HepG2 (cell line): ENCODE measurements around the gene TNFRSF6B. TPM values are rescaled to one million over a fixed set of nuclear protein-coding genes. Genes with fewer than 3 reads are reported as not detected.

ENCODE experiments used
- CAMTA2 ChIP-seq: sonication (generic); formaldehyde crosslinking; IDR thresholded peaks from 2 replicates; pipeline ENCODE4 v1.4.0; 2020; ENCODE audit warnings: mild to moderate bottlenecking, missing genetic modification reagents, borderline replicate concordance
- EED ChIP-seq: sonication (generic); formaldehyde crosslinking; IDR thresholded peaks from 2 replicates; pipeline ENCODE4 v1.5.0; 2020; ENCODE audit warnings: mild to moderate bottlenecking, missing genetic modification reagents
- EHMT2 ChIP-seq: fragments of 200-600 bp; sonication (generic); IDR thresholded peaks from 2 replicates; pipeline ENCODE4 v1.7.0; 2017; ENCODE audit warnings: antibody characterized with exemption, low read depth, low read length, borderline replicate concordance
- FOSL1 ChIP-seq: sonication (generic); formaldehyde crosslinking; IDR thresholded peaks from 2 replicates; pipeline ENCODE4 v1.9.0; 2021; ENCODE audit warnings: missing genetic modification reagents, borderline replicate concordance
- GABPA ChIP-seq, 2 experiments: IDR thresholded peaks; 2 replicates each; pipeline ENCODE4 v1.6.1; 2011 to 2016; ENCODE audit warnings: low read depth in 2 of 2, low read length in 1 of 2, missing biosample characterization in 1 of 2, missing genetic modification characterization in 1 of 2
- KDM5A ChIP-seq: fragments of 200-600 bp; sonication (generic); IDR thresholded peaks from 2 replicates; pipeline ENCODE4 v1.7.0; 2018; ENCODE audit warnings: antibody characterized with exemption, mild to moderate bottlenecking, low read length, borderline replicate concordance
- MTA3 ChIP-seq: sonication (generic); formaldehyde crosslinking; IDR thresholded peaks from 2 replicates; pipeline ENCODE4 v1.4.0; 2020; ENCODE audit warnings: missing genetic modification reagents
- MTERF4 ChIP-seq: sonication (generic); formaldehyde crosslinking; IDR thresholded peaks from 2 replicates; pipeline ENCODE4 v1.8.0; 2023; ENCODE audit warnings: mild to moderate bottlenecking, missing genetic modification reagents
- NCOA2 ChIP-seq: sonication (generic); formaldehyde crosslinking; IDR thresholded peaks from 2 replicates; pipeline ENCODE4 v1.8.0; 2022; ENCODE audit warnings: inconsistent platforms
- NFE2 ChIP-seq: sonication (generic); formaldehyde crosslinking; IDR thresholded peaks from 2 replicates; pipeline ENCODE4 v1.4.0; 2020; ENCODE audit warnings: missing genetic modification reagents
- NPAS2 ChIP-seq: sonication (generic); formaldehyde crosslinking; IDR thresholded peaks from 2 replicates; pipeline ENCODE4 v1.8.0; 2022; ENCODE audit warnings: mild to moderate bottlenecking, missing genetic modification reagents, borderline replicate concordance
- NR2C2 ChIP-seq: sonication (generic); formaldehyde crosslinking; IDR thresholded peaks from 2 replicates; pipeline ENCODE4 v1.4.0; 2020; ENCODE audit warnings: missing genetic modification reagents, mild to moderate bottlenecking, moderate library complexity, borderline replicate concordance
- ZFP90 ChIP-seq: sonication (generic); formaldehyde crosslinking; IDR thresholded peaks from 2 replicates; pipeline ENCODE4 v1.8.0; 2022; ENCODE audit warnings: missing genetic modification reagents, mild to moderate bottlenecking, inconsistent platforms, borderline replicate concordance
- ZFP91 ChIP-seq: sonication (generic); formaldehyde crosslinking; IDR thresholded peaks from 2 replicates; pipeline ENCODE4 v1.9.0; 2022; ENCODE audit warnings: missing genetic modification reagents, mild to moderate bottlenecking, borderline replicate concordance
- ZNF253 ChIP-seq: sonication (generic); formaldehyde crosslinking; IDR thresholded peaks from 2 replicates; pipeline ENCODE4 v1.8.0; 2022; ENCODE audit warnings: mild to moderate bottlenecking, missing genetic modification reagents, borderline replicate concordance
- ZNF512 ChIP-seq: sonication (generic); formaldehyde crosslinking; IDR thresholded peaks from 2 replicates; pipeline ENCODE4 v1.4.0; 2020; ENCODE audit warnings: mild to moderate bottlenecking, missing genetic modification reagents
- polyA plus RNA-seq, 8 experiments: library from polyadenylated mRNA; depleted of rRNA in 3 of 8; stranded (reverse) in 7 of 8; unstranded in 1 of 8; fragments of >200 nt; fragmentation: Illumina TruSeq in 4 of 8; extraction: Trizol in 4 of 8; gene quantifications; 2 replicates each; pipeline versions ENCODE4 v1.2.1 to v1.2.3, GENCODE V29; 2011 to 2016; ENCODE audit warnings: low read depth in 4 of 8, missing spikeins in 1 of 8, mixed read lengths in 1 of 8; ENCODE audit not compliant: insufficient read depth in 1 of 8
- total RNA-seq, 5 experiments: library from RNA; depleted of rRNA; stranded (reverse); fragments of >200 nt; fragmentation: Illumina TruSeq; extraction: Trizol; gene quantifications; 2 replicates each; pipeline ENCODE4 v1.2.3, GENCODE V29; 2016; ENCODE audit warnings: low read depth in 1 of 5
- TF ChIP-seq, protein P1 (sequence below): sonication (generic); formaldehyde crosslinking; IDR thresholded peaks from 2 replicates; pipeline ENCODE4 v1.8.0; 2022; ENCODE audit warnings: low read depth, missing genetic modification reagents

The TNFRSF6B gene
- total and polyA plus RNA-seq, 2 of the 13 experiments (the other 11 are each of a cell fraction or from before 2014, with no cell fraction given), result 0.24 TPM; not detected in 1

- TF ChIP-seq FOSL1 (CRISPR knock-in tag) (no peak), NR2C2 (no peak; the same call in 1 of the 2 replicates), MTERF4 (no peak), NPAS2 (CRISPR knock-in tag) (no peak), ZFP91 (no peak; the same call in 1 of the 2 replicates), KDM5A (no peak), ZNF253 (CRISPR knock-in tag) (no peak; the same call in 1 of the 2 replicates), MTA3 (CRISPR knock-in tag) (no peak), NFE2 (CRISPR knock-in tag) (no peak), EHMT2 (no peak), CAMTA2 (CRISPR knock-in tag) (0 out of 2 replicates have a peak, but pooled peaks have one; percentile 60), EED (0 out of 2 replicates have a peak, but pooled peaks have one; percentile 24), GABPA (IDR thresholded peaks at IDR 0.05; ENCODE audit: low read depth, low read length) (no peak), GABPA (CRISPR knock-in tag; IDR thresholded peaks at IDR 0.05; ENCODE audit: low read depth) (no peak), ZFP90 (CRISPR knock-in tag) (no peak), NCOA2 (CRISPR knock-in tag) (no peak), ZNF512 (CRISPR knock-in tag) (no peak)
- TF ChIP-seq, protein P1, sequence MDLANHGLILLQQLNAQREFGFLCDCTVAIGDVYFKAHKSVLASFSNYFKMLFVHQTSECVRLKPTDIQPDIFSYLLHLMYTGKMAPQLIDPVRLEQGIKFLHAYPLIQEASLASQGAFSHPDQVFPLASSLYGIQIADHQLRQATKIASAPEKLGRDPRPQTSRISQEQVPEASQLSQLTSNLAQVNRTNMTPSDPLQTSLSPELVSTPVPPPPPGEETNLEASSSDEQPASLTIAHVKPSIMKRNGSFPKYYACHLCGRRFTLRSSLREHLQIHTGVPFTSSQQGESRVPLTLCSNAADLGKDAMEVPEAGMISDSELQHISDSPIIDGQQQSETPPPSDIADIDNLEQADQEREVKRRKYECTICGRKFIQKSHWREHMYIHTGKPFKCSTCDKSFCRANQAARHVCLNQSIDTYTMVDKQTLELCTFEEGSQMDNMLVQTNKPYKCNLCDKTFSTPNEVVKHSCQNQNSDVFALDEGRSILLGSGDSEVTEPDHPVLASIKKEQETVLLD (CRISPR knock-in tag), result no peak
Observed at GRCh38 chr20:63735859-63736718, 39.6 kb downstream of the TNFRSF6B start, which contains the start of gene LIME1 (continued).
